ENCODE measurements around the gene GJB4. TPM values are rescaled to one million over a fixed set of nuclear protein-coding genes. Genes with fewer than 3 reads are reported as not detected.

Gene GJB4
- total and polyA plus RNA-seq, 4 experiments from 2014 or later = not detected

- intact Hi-C loops (cut with micrococcal nuclease) = no loop called here
- Histone ChIP-seq H3K36me3 (ENCODE audit: insufficient read depth, low read length) (no peaks in the 10 kb centered on the region), H3K27me3 (ENCODE audit: insufficient read depth, low read length) (no peaks in the 10 kb centered on the region), H3K9me3 (ENCODE audit: control insufficient read depth in 1 of 2, low read length in 2 of 2) (no peaks in the 10 kb centered on the region), H3K4me3 (ENCODE audit: low read length in 2 of 2) (no peak overlapping the region), H3K4me1 (ENCODE audit: insufficient read depth, low read length) (no peaks in the 10 kb centered on the region), H3K27ac (ENCODE audit: low read depth, low read length) (no peak overlapping the region)
- H3K36me3 Mint-ChIP-seq = no peaks in the 10 kb centered on the region
- H3K9me3 Mint-ChIP-seq = no peaks in the 10 kb centered on the region
- peaks cover 11 to 13% of the 10 kb centered on the region in 2 donors for H3K27me3 Mint-ChIP-seq
- ChIA-PET POLR2A (ENCODE audit: partially characterized antibody) (no interaction called here), CTCF (ENCODE audit: partially characterized antibody) (interaction anchor here (1.0 to 1.3 kb wide), 2 partner anchors 14 to 15 kb away, joined by 4 to 6 read pairs; no protein-coding TSS in a partner anchor)
- no peaks in the 10 kb centered on the region for H3K4me1 Mint-ChIP-seq
- no peak overlapping the region for H3K4me3 Mint-ChIP-seq
- no peak overlapping the region for H3K27ac Mint-ChIP-seq
- no peak for DNase-seq
These were observed 2.2 kb upstream of the GJB4 start for GRCh38 chr1:34757386-34757785.

- H3K27me3 ChIP-seq (ENCODE audit: insufficient read depth, low read length) = no peaks in the 10 kb centered on the region
- no peaks in the 10 kb centered on the region for H3K36me3 ChIP-seq (ENCODE audit: insufficient read depth, low read length)
- peaks cover 16 to 20% of the 10 kb centered on the region in 2 donors for H3K27me3 Mint-ChIP-seq
- no peak overlapping the region for H3K4me3 ChIP-seq (ENCODE audit: low read length in 2 of 2)
- H3K9me3 ChIP-seq (ENCODE audit: control insufficient read depth in 1 of 2, low read length in 2 of 2) = no peaks in the 10 kb centered on the region
- H3K9me3 Mint-ChIP-seq = no peaks in the 10 kb centered on the region
- DNase-seq = no peak
- intact Hi-C loops (cut with micrococcal nuclease) = no loop called here
- no peak overlapping the region for H3K27ac Mint-ChIP-seq
- no peak overlapping the region for H3K4me3 Mint-ChIP-seq
- H3K4me1 Mint-ChIP-seq = no peaks in the 10 kb centered on the region
- H3K27ac ChIP-seq (ENCODE audit: low read depth, low read length) = no peak overlapping the region
- no peaks in the 10 kb centered on the region for H3K36me3 Mint-ChIP-seq
- ChIA-PET CTCF (ENCODE audit: partially characterized antibody) (no interaction called here), POLR2A (ENCODE audit: partially characterized antibody) (no interaction called here)
- H3K4me1 ChIP-seq (ENCODE audit: insufficient read depth, low read length) = no peaks in the 10 kb centered on the region
These were observed 789 bp upstream of the GJB4 start for GRCh38 chr1:34758751-34759150.

GRCh38 chr1:34761176-34761761, 1.7 kb downstream of the GJB4 start:
- Mint-ChIP-seq H3K36me3 (no peaks in the 10 kb centered on the region), H3K27ac (no peak overlapping the region), H3K4me1 (no peaks in the 10 kb centered on the region), H3K27me3 (peaks cover 15 to 20% of the 10 kb centered on the region in 2 donors), H3K9me3 (no peaks in the 10 kb centered on the region), H3K4me3 (no peak overlapping the region)
- no peaks in the 10 kb centered on the region for H3K36me3 ChIP-seq (ENCODE audit: insufficient read depth, low read length)
- DNase-seq = no peak
- H3K27ac ChIP-seq (ENCODE audit: low read depth, low read length) = no peak overlapping the region
- H3K4me1 ChIP-seq (ENCODE audit: insufficient read depth, low read length) = no peaks in the 10 kb centered on the region
- H3K9me3 ChIP-seq (ENCODE audit: control insufficient read depth in 1 of 2, low read length in 2 of 2) = no peaks in the 10 kb centered on the region
- ChIA-PET CTCF (ENCODE audit: partially characterized antibody) (no interaction called here), POLR2A (ENCODE audit: partially characterized antibody) (no interaction called here)
- H3K27me3 ChIP-seq (ENCODE audit: insufficient read depth, low read length) = no peaks in the 10 kb centered on the region
- no peak overlapping the region for H3K4me3 ChIP-seq (ENCODE audit: low read length in 2 of 2)
- intact Hi-C loops (cut with micrococcal nuclease) = no loop called here

GRCh38 chr1:34761776-34762307, 2.3 kb downstream of the GJB4 start:
- CTCF ChIA-PET (ENCODE audit: partially characterized antibody) = no interaction called here
- Mint-ChIP-seq H3K4me3 (no peak overlapping the region), H3K4me1 (no peaks in the 10 kb centered on the region), H3K36me3 (no peaks in the 10 kb centered on the region), H3K27me3 (peaks cover 15 to 20% of the 10 kb centered on the region in 2 donors), H3K27ac (no peak overlapping the region), H3K9me3 (no peaks in the 10 kb centered on the region)
- intact Hi-C loops (cut with micrococcal nuclease) = no loop called here
- H3K36me3 ChIP-seq (ENCODE audit: insufficient read depth, low read length) = no peaks in the 10 kb centered on the region
- DNase-seq = no peak
- POLR2A ChIA-PET (ENCODE audit: partially characterized antibody) = no interaction called here
- H3K4me1 ChIP-seq (ENCODE audit: insufficient read depth, low read length) = no peaks in the 10 kb centered on the region
- no peak overlapping the region for H3K4me3 ChIP-seq (ENCODE audit: low read length in 2 of 2)
- H3K27me3 ChIP-seq (ENCODE audit: insufficient read depth, low read length) = no peaks in the 10 kb centered on the region
- no peaks in the 10 kb centered on the region for H3K9me3 ChIP-seq (ENCODE audit: control insufficient read depth in 1 of 2, low read length in 2 of 2)
- no peak overlapping the region for H3K27ac ChIP-seq (ENCODE audit: low read depth, low read length)

GRCh38 chr1:34762474-34763141, 3.1 kb downstream of the GJB4 start:
- intact Hi-C loops (cut with micrococcal nuclease) = no loop called here
- H3K27me3 ChIP-seq (ENCODE audit: insufficient read depth, low read length) = no peaks in the 10 kb centered on the region
- no peaks in the 10 kb centered on the region for H3K36me3 ChIP-seq (ENCODE audit: insufficient read depth, low read length)

GRCh38 chr1:34763142-34763781, 3.7 kb downstream of the GJB4 start:
- no peak for DNase-seq
- ChIA-PET POLR2A (ENCODE audit: partially characterized antibody) (no interaction called here), CTCF (ENCODE audit: partially characterized antibody) (no interaction called here)
- Histone ChIP-seq H3K27ac (ENCODE audit: low read depth, low read length) (no peak overlapping the region), H3K9me3 (ENCODE audit: control insufficient read depth in 1 of 2, low read length in 2 of 2) (no peaks in the 10 kb centered on the region), H3K27me3 (ENCODE audit: insufficient read depth, low read length) (no peaks in the 10 kb centered on the region), H3K36me3 (ENCODE audit: insufficient read depth, low read length) (no peaks in the 10 kb centered on the region), H3K4me1 (ENCODE audit: insufficient read depth, low read length) (no peaks in the 10 kb centered on the region), H3K4me3 (ENCODE audit: low read length in 2 of 2) (no peak overlapping the region)
- Mint-ChIP-seq H3K4me1 (no peaks in the 10 kb centered on the region), H3K4me3 (no peak overlapping the region), H3K27ac (no peak overlapping the region), H3K27me3 (peaks cover 11 to 15% of the 10 kb centered on the region in 2 donors), H3K9me3 (no peaks in the 10 kb centered on the region), H3K36me3 (no peaks in the 10 kb centered on the region)
- intact Hi-C loops (cut with micrococcal nuclease) = no loop called here

More at GRCh38 chr1:34762474-34763141, 3.1 kb downstream of the GJB4 start:
- H3K36me3 Mint-ChIP-seq = no peaks in the 10 kb centered on the region
- H3K4me3 Mint-ChIP-seq = no peak overlapping the region
- no peak for DNase-seq
- no peaks in the 10 kb centered on the region for H3K4me1 Mint-ChIP-seq
- H3K27me3 Mint-ChIP-seq = peaks cover 15 to 19% of the 10 kb centered on the region in 2 donors
- Histone ChIP-seq H3K27ac (ENCODE audit: low read depth, low read length) (no peak overlapping the region), H3K4me1 (ENCODE audit: insufficient read depth, low read length) (no peaks in the 10 kb centered on the region), H3K4me3 (ENCODE audit: low read length in 2 of 2) (no peak overlapping the region), H3K9me3 (ENCODE audit: control insufficient read depth in 1 of 2, low read length in 2 of 2) (no peaks in the 10 kb centered on the region)
- H3K9me3 Mint-ChIP-seq = no peaks in the 10 kb centered on the region
- H3K27ac Mint-ChIP-seq = no peak overlapping the region
- POLR2A ChIA-PET (ENCODE audit: partially characterized antibody) = no interaction called here
- CTCF ChIA-PET (ENCODE audit: partially characterized antibody) = no interaction called here

GRCh38 chr1:34768856-34769255, 9.3 kb downstream of the GJB4 start:
- no peaks in the 10 kb centered on the region for H3K9me3 Mint-ChIP-seq
- H3K4me1 Mint-ChIP-seq = no peaks in the 10 kb centered on the region
- H3K27ac Mint-ChIP-seq = no peak overlapping the region
- POLR2A ChIA-PET (ENCODE audit: partially characterized antibody) = no interaction called here
- Histone ChIP-seq H3K27ac (ENCODE audit: low read depth, low read length) (no peak overlapping the region), H3K4me3 (ENCODE audit: low read length in 2 of 2) (no peak overlapping the region), H3K27me3 (ENCODE audit: insufficient read depth, low read length) (no peaks in the 10 kb centered on the region), H3K9me3 (ENCODE audit: control insufficient read depth in 1 of 2, low read length in 2 of 2) (no peaks in the 10 kb centered on the region), H3K36me3 (ENCODE audit: insufficient read depth, low read length) (no peaks in the 10 kb centered on the region), H3K4me1 (ENCODE audit: insufficient read depth, low read length) (no peaks in the 10 kb centered on the region)
- CTCF ChIA-PET (ENCODE audit: partially characterized antibody) = no interaction called here
- H3K27me3 Mint-ChIP-seq = no peaks in the 10 kb centered on the region
- no peak for DNase-seq
- H3K36me3 Mint-ChIP-seq = no peaks in the 10 kb centered on the region
- H3K4me3 Mint-ChIP-seq = no peak overlapping the region
- intact Hi-C loops (cut with micrococcal nuclease) = no loop called here
